HG03139 (cell line): ENCODE measurements around the gene SERTAD2.
A peak's percentile ranks its signal among the peaks of the same experiment; 100 is the strongest.

ENCODE experiments used
- ATAC-seq: cut with Tn5 transposase; IDR thresholded peaks from one replicate; pipeline ENCODE4 v1.9.1; 2021; ENCODE audit not compliant: unreplicated experiment

SERTAD2 gene

GRCh38 chr2:64587561-64587960, 66.2 kb downstream of the SERTAD2 start:
- no peak for ATAC-seq

GRCh38 chr2:64586883-64587481, 66.7 kb downstream of the SERTAD2 start:
- ATAC-seq: no peak

- ATAC-seq: no peak
These were observed 67.7 kb downstream of the SERTAD2 start for GRCh38 chr2:64586054-64586453.

- ATAC-seq: peak; percentile 77
These were observed 70.9 kb downstream of the SERTAD2 start for GRCh38 chr2:64582774-64583340.

- ATAC-seq: no peak
These were observed 71.8 kb downstream of the SERTAD2 start for GRCh38 chr2:64581777-64582539.
